ENCODE measurements around the gene STAG1.

The STAG1 gene

GRCh38 chr3:136390574-136390973, 361.6 kb downstream of the STAG1 start:
- no peaks in the 10 kb centered on the region for H3K9me3 ChIP-seq (ENCODE audit: control insufficient read depth, insufficient read depth, low read depth, low read length)
- H3K4me1 ChIP-seq (ENCODE audit: control insufficient read depth, insufficient read depth, low read length): no peaks in the 10 kb centered on the region
- no peak overlapping the region for H3K27ac ChIP-seq (ENCODE audit: extremely low read depth, low read depth, low read length)
- TF ChIP-seq ZNF394 (tag by site-specific recombination; IDR thresholded peaks at IDR 0.05; ENCODE audit: borderline replicate concordance): no peak
- no peak for TF ChIP-seq ZNF354C (tag by site-specific recombination; IDR thresholded peaks at IDR 0.05; ENCODE audit: borderline replicate concordance, low read depth)
- TF ChIP-seq OSR2 (tag by site-specific recombination; IDR thresholded peaks at IDR 0.05): no peak
- TF ChIP-seq ZSCAN18 (tag by site-specific recombination; IDR thresholded peaks at IDR 0.05): no peak
- no peak for TF ChIP-seq BCL11B (tag by site-specific recombination; IDR thresholded peaks at IDR 0.05; ENCODE audit: low read depth)
- TF ChIP-seq ZNF677 (tag by site-specific recombination; IDR thresholded peaks at IDR 0.05): no peak
- TF ChIP-seq ZNF280D (tag by site-specific recombination; IDR thresholded peaks at IDR 0.05): no peak
- TF ChIP-seq ZNF302 (tag by site-specific recombination; IDR thresholded peaks at IDR 0.05; ENCODE audit: low read depth): no peak
- TF ChIP-seq ZBTB44 (tag by site-specific recombination; IDR thresholded peaks at IDR 0.05): no peak
- TF ChIP-seq SP2 (tag by site-specific recombination; IDR thresholded peaks at IDR 0.05): no peak
- TF ChIP-seq ZNF23 (tag by site-specific recombination; IDR thresholded peaks at IDR 0.05; ENCODE audit: borderline replicate concordance): no peak
- no peak for TF ChIP-seq ZNF600 (tag by site-specific recombination; IDR thresholded peaks at IDR 0.05)
- TF ChIP-seq KLF1 (tag by site-specific recombination; IDR thresholded peaks at IDR 0.05): no peak
- no peak for TF ChIP-seq ZNF548 (tag by site-specific recombination; IDR thresholded peaks at IDR 0.05)
- no peak for TF ChIP-seq ZNF214 (tag by site-specific recombination; IDR thresholded peaks at IDR 0.05; ENCODE audit: borderline replicate concordance)
- TF ChIP-seq ZNF350 (tag by site-specific recombination; IDR thresholded peaks at IDR 0.05): no peak
- TF ChIP-seq GLIS2 (tag by site-specific recombination; IDR thresholded peaks at IDR 0.05): no peak
- TF ChIP-seq ZSCAN23 (tag by site-specific recombination; IDR thresholded peaks at IDR 0.05): no peak
- TF ChIP-seq ZNF133 (tag by site-specific recombination; IDR thresholded peaks at IDR 0.05): no peak
- TF ChIP-seq PRDM6 (tag by site-specific recombination; IDR thresholded peaks at IDR 0.05): no peak
- no peak overlapping the region for H3K4me3 ChIP-seq (ENCODE audit: low read depth, low read length)
- CTCF ChIA-PET: interaction anchor here (0.5 to 3.5 kb wide), 8 partner anchors 10 to 623 kb away, joined by 3 to 19 read pairs (median 6); partner anchors contain the start of gene STAG1
- H3K36me3 ChIP-seq (ENCODE audit: control insufficient read depth in 2 of 2, insufficient read depth in 1 of 2, low read length in 2 of 2): no peaks in the 10 kb centered on the region
- POLR2A ChIA-PET: interaction anchor here (0.6 kb wide), 1 partner anchor 471 kb away, joined by 3 read pairs; no protein-coding TSS in a partner anchor
